Activated naive CD4-positive, alpha-beta T cell treated with anti-CD3 and anti-CD28 coated beads, Interleukin-2, amount 10 ng/mL, durations not matched to agents 5 hours and 36 hours (primary cell): Measurements from ENCODE around the gene SPDYE6. TPM values are rescaled to one million over a fixed set of nuclear protein-coding genes. Genes with fewer than 3 reads are reported as not detected.

Source experiments
- microRNA-seq: library from miRNA; unstranded; fragments of <30 nt; microRNA quantifications from one replicate; pipeline ENCODE4 v1.2.0, GENCODE V29; 2022; ENCODE audit warnings: borderline microRNAs expressed, borderline replicate concordance
- total RNA-seq, 2 experiments: library from RNA; stranded (reverse); gene quantifications; one replicate each; pipeline ENCODE4 v1.2.3, GENCODE V29; 2021

SPDYE6 gene, protein sequence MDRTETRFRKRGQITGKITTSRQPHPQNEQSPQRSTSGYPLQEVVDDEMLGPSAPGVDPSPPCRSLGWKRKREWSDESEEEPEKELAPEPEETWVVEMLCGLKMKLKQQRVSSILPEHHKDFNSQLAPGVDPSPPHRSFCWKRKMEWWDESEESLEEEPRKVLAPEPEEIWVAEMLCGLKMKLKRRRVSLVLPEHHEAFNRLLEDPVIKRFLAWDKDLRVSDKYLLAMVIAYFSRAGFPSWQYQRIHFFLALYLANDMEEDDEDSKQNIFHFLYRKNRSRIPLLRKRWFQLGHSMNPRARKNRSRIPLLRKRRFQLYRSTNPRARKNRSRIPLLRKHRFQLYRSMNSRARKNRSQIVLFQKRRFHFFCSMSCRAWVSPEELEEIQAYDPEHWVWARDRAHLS
- not detected for total RNA-seq

DNA sequence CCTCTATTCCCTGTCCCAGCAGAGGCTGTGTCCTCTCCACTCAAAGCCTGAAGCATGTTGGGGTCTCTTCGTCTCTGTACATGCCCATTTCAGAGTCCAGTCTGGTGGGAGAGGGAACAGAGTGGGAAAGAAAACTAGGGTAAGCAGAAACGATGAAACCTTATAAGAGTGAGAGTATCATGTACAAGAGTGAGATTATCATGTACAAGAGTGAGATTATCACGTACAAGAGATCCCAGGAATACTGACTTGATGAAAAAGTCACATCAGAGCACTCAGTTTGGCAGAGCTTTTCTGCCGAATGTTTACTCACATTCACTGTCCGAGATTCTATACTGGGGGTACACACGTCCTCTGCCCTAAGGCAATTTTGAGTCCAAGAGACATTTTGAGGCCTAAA is at the start of gene SPDYE6:
SPDYE6 (minus strand) TSS at position 101 of the 400 bp plus-strand sequence. CDS start 421 bp downstream, outside the sequence.

DNA sequence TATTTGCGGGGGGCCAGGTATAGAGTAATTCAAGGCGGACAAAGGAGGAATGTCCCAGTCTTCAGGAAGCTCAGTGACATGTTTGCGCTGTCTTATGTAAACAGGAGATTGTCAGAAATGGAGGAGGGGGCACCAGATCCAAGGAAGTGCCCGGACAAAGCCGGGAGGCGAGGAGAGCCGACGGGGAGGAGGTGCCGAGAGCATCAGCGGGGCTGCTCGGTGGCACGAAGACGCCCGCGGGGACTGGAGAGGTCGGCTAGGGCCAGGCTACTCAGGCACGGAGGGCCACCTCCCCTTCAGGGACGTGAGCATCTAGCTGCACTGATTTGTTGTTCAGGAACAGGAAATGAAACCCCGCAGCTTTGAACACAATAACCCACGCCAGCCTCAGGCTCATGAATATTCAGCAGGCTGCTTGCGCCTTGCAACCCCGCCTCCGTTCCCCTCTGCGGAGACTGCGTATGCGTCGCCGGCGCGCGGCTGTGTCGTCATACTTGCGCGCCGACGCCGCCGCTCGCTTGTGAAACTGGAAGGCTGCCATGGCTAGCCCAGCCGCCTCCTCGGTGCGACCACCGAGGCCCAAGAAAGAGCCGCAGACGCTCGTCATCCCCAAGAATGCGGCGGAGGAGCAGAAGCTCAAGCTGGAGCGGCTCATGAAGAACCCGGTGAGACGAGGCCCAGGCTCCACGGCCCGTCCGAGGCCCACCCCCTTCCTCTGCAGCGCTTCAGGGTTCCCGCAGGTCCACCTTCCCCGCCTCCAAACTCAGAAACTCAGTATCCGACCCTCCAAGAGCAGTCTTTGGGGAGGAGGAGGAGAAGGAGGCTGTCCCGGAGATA is 39.8 kb upstream of the SPDYE6 start, which contains the start of gene PRKRIP1:
PRKRIP1 (plus strand) TSS at position 491 of the 837 bp plus-strand sequence; CDS start at position 540, 49 bp downstream.

Small RNAs within 50 kb of the gene (microRNA-seq; reads per million reads assigned to microRNA genes)
- not detected for gene MIR548O

Other genes starting within 250 kb of the SPDYE6 start
- gene SH2B2, start 69.6 kb downstream of the SPDYE6 start, total RNA-seq, result 1 to 10 TPM in 1 of 2 experiments, under 1 TPM in 1; 0.86 to 1.4 TPM
- 10 to 100 TPM; 28.5 to 33.3 TPM for gene PRKRIP1, start 39.9 kb upstream of the SPDYE6 start, total RNA-seq
- 10 to 100 TPM; 66.4 to 68.0 TPM for gene ORAI2, start 77.1 kb upstream of the SPDYE6 start, total RNA-seq
- 10 to 100 TPM; 11.5 to 12.1 TPM for gene ALKBH4, start 108.4 kb upstream of the SPDYE6 start, total RNA-seq
- 10 to 100 TPM; 15.8 TPM for gene LRWD1, start 108.5 kb upstream of the SPDYE6 start, total RNA-seq
- 10 to 100 TPM; 41.6 to 45.4 TPM for gene POLR2J, start 122.5 kb upstream of the SPDYE6 start, total RNA-seq
- 10 to 100 TPM; 14.1 TPM for gene RASA4B, start 161.3 kb upstream of the SPDYE6 start, total RNA-seq
- 10 to 100 TPM; 15.7 to 15.9 TPM for gene UPK3BL2, start 187.3 kb upstream of the SPDYE6 start, total RNA-seq
- gene SPDYE2, start 194.8 kb upstream of the SPDYE6 start, total RNA-seq, result under 1 TPM; 0.15 to 0.19 TPM
- gene POLR2J3, start 216.1 kb upstream of the SPDYE6 start, total RNA-seq, result 10 to 100 TPM; 33.3 to 37.4 TPM